ENCODE data around the gene ZNF74. TPM values are rescaled to one million over a fixed set of nuclear protein-coding genes. Genes with fewer than 3 reads are reported as not detected.

ZNF74 gene
- total RNA-seq, 4 donors from 2014 or later: 2.8 to 7.2 (median 3.5) TPM

DNA sequence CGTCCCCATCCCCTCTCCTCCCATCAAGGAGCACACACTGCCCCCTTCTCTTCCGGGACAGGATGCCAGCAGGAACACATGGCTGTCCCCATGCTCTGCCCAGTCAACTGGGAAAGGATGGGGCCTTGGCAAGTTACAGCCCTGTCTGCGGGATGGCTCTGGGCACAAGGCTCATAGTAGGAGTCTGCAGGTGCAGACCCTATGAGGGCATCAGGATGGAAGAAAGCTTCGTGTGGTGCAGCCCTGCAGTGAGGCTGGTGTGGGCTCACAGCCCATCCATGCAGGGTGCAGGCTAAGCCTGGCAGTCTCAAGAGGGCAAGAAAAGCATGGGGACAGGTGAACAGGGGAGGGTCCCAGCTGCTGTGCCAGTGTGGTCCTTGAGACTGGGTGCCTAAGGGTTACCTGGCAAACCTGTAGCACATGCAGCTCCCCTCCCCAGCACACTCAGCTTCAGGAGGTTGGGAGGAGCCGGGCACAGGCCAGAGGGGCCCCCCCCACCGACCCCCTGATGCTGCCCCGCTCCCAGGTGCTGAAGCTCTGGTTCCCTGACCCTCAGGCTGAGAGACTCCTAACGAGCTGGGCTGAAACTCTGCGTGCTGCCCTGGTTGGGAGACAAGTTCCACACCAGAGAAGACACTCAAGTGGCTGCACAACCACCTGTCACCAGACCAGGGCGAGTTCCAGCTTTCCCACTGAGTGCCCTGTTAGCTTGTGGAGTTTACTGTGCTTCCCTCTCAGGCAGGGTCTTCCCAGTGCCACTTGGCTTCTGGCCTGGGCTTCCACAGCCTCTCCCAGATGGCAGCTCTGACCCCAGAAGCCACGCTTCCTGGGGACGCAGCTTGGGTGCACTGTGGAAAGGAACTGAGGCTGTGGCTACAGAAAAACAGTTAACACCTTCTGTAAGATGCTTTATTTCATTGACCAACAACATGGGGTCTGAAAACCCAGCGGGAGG, 47.0 kb downstream of the ZNF74 start:
- TF ChIP-seq, protein P1, sequence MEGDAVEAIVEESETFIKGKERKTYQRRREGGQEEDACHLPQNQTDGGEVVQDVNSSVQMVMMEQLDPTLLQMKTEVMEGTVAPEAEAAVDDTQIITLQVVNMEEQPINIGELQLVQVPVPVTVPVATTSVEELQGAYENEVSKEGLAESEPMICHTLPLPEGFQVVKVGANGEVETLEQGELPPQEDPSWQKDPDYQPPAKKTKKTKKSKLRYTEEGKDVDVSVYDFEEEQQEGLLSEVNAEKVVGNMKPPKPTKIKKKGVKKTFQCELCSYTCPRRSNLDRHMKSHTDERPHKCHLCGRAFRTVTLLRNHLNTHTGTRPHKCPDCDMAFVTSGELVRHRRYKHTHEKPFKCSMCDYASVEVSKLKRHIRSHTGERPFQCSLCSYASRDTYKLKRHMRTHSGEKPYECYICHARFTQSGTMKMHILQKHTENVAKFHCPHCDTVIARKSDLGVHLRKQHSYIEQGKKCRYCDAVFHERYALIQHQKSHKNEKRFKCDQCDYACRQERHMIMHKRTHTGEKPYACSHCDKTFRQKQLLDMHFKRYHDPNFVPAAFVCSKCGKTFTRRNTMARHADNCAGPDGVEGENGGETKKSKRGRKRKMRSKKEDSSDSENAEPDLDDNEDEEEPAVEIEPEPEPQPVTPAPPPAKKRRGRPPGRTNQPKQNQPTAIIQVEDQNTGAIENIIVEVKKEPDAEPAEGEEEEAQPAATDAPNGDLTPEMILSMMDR (IDR thresholded peaks at IDR 0.05; ENCODE audit: low read depth): no peak

DNA sequence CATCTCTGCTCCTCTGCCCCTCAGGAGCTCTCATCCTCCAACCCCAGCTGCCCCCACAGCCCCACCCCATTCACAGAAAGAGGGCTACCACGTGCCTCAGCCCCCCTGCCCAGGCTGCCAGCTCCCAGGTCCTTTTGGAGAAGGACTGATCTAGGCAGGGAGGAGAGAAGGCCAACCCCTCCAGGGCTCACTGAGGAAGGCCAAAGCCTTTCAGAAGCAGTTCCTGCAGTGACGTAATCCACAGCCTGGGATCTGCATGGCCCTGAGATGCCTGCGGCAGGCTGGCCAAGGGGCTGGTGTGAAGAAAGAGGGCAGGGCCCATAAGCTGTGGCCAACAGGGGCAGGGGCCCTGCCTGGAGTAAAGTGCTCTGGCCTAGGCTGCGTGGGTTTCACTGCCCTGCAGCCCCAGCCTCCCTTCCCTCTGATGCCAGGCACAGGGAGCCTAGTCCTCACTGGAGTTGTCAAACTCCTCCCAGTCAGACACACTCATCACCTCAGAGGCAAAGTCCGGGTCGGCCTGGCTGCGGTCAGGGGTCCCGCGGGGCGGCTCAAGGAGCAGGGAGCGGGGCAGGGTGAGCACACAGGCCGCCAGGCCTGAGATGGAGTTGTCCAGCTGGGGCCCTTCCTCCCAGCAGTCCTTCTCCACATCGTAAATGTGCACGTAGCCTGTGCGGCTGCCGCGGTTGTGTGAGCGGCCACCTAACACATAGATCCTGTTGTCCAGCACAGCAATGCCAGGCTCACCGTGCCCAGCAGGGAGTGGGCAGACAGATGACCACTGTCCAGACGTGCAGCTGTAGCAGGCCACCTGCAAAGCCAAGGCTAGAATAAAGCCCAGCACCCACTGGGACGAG, 47.9 kb downstream of the ZNF74 start:
- TF ChIP-seq, protein P1 (IDR thresholded peaks at IDR 0.05; ENCODE audit: low read depth): no peak

DNA sequence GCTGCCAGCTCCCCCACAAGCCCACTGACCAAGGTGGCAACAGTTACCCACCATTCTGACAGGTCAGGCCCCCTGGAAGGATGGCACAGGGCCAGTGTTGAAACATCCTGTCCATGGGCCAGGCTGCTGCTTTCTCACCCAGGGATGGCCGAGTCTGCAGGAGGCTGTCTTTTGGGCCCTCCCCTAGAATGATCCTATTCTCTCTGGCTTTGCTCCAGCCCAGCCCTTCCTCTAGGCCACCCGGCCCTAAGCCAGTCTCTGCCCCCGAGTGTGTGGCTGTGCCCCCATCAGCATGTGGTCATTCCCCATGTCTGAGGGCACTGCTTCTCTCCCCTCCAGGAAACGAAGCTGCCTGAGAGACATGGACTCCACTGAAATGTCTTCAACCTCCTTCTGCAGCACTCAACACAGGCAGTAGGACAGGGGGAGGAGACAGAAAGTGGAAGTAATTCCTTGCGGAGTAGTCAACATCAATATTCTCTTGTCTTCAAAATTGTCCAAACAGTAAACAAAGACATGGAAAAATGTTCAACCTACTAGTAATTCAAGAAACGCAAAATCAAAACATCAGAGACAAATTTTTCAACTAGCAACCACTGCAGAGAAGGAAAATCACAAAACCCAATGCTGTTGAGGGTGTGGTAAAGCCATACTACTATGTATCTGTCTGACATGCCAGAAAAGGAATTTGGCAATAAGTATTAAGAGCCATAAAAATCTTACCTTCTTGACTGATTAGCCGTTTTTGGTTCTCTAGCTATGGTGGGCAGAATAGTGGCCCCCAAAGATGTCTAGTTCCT, 48.7 kb downstream of the ZNF74 start:
- TF ChIP-seq, protein P1 (IDR thresholded peaks at IDR 0.05; ENCODE audit: low read depth): no peak

DNA sequence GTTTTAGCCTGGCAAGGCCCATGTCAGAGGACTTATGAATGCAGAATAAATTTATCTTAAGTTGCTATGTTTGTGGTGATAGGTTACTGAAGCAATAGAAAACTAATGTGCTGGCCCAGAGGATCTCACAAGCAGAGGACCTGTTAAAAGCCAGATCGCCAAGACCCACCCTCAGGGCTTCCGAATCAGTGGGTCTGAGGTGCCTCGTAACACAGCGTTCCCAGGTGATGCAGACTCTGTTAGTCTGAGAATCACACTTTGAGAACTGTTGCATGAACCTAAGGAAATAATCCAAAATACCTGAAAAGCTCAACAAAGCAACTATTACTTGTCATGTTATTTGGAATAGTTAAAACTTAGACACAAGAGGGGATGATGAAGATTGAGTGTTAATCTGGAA, 50.4 kb downstream of the ZNF74 start:
- TF ChIP-seq, protein P1 (IDR thresholded peaks at IDR 0.05; ENCODE audit: low read depth): no peak

DNA sequence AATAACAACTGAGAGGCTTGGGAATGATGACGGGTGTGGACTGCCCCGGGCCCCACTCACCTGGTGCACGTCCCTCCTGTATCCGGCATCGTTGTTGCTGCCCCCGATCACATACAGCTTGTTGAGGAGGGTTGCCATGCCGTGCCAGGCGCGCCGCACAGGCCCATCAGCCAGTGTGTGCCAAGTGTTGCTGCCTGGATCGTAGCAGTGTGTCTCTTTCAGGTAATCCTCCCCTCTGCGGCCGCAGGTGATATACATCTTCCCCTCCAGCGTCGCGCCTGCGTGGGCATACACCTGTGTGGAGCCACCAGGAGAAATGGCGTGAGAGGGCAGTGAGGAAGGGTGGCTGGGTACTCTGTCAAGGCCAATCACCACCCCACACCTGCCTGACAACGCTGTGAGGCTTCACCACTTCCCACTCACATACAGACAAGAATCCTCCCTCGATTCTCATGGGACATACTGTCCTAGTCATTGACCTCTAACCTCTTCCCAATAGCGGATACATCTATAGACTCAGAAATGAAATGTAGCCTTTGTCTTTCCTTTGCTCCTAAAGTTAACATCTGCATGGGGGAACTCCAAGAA, 52.5 kb downstream of the ZNF74 start:
- TF ChIP-seq, protein P1 (IDR thresholded peaks at IDR 0.05; ENCODE audit: low read depth): no peak

DNA sequence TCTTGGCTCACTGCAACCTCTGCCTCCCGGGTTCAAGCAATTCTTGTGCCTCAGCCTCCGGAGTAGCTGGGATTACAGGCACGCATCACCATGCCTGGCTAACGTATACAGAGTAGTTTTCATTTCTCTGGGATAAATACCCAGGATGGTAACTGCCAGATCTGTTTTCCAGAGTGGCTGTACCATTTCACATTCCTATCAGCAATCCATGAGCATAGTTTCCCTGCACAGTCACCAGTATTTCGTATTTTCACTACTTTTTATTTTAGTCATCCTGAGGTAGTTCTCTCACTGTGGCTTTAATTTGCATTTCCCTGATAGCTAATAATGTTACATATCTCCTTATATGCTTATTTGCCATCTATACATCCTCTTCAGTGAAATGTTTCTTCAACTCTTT, 54.7 kb downstream of the ZNF74 start:
- TF ChIP-seq, protein P1 (IDR thresholded peaks at IDR 0.05; ENCODE audit: low read depth): no peak

Measured in subcutaneous adipose tissue (tissue), 4 donors.